Transverse colon (tissue), 3 donors: ENCODE results near the gene TANGO2.

Experiments used
- EP300 ChIP-seq: sonication (generic); formaldehyde crosslinking; IDR thresholded peaks from one replicate; pipeline ENCODE4 v1.6.1; 2017; ENCODE audit warnings: antibody characterized with exemption, low read depth
- POLR2A ChIP-seq: fragments of 450-650 bp; IDR thresholded peaks from one replicate; pipeline ENCODE4 v1.6.1; 2016; ENCODE audit warnings: antibody characterized with exemption, mild to moderate bottlenecking, moderate library complexity
- TF ChIP-seq, protein P1 (sequence below), 5 experiments: fragments of 200-600 bp in 3 of 5; fragments of 450-650 bp in 2 of 5; sonication (generic) in 3 of 5; IDR thresholded peaks; 1 replicate in 2 of 5; 2 replicates in 3 of 5; pipeline ENCODE4 v1.5.1; 2016 to 2017; ENCODE audit warnings: antibody characterized with exemption in 5 of 5, inconsistent platforms in 3 of 5, mild to moderate bottlenecking in 2 of 5, moderate library complexity in 1 of 5

DNA sequence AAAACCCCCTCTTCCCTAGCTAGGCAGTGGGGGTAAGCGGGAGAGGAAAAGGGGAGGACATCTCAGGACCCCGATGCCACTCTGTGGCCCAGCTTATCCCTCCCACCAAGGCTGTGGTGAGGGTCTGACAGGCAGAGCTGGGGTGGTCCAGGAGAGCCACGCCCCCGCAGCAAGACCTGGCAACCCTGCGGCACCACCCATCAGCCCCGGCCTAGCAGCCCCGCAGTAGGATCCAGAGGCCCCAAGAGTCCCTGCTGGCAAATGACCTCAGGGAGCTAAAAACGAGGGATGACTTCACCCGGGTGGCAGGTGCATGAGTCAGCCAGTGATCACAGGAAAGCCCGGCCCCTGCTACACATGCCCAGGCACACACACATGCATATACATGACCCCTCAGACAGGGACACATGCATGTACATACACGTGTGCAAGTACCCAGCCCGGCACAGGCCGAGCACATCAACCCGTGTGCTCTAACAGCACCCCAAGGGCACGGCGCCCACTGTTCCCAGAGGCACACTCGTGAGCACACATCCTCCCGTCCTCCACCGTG lies 36.6 kb upstream of the TANGO2 start:
- TF ChIP-seq POLR2A (no peak), EP300 (no peak)
- TF ChIP-seq, protein P1, sequence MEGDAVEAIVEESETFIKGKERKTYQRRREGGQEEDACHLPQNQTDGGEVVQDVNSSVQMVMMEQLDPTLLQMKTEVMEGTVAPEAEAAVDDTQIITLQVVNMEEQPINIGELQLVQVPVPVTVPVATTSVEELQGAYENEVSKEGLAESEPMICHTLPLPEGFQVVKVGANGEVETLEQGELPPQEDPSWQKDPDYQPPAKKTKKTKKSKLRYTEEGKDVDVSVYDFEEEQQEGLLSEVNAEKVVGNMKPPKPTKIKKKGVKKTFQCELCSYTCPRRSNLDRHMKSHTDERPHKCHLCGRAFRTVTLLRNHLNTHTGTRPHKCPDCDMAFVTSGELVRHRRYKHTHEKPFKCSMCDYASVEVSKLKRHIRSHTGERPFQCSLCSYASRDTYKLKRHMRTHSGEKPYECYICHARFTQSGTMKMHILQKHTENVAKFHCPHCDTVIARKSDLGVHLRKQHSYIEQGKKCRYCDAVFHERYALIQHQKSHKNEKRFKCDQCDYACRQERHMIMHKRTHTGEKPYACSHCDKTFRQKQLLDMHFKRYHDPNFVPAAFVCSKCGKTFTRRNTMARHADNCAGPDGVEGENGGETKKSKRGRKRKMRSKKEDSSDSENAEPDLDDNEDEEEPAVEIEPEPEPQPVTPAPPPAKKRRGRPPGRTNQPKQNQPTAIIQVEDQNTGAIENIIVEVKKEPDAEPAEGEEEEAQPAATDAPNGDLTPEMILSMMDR (IDR thresholded peaks at IDR 0.05) = no peak
